IMR-90 (cell line): ENCODE data around the gene LFNG. TPM values are rescaled to one million over a fixed set of nuclear protein-coding genes. Genes with fewer than 3 reads are reported as not detected.

ENCODE experiments used
- ATAC-seq: fragments of 200-7000 bp; cut with Tn5 transposase; 2 replicates; pipeline ENCODE4 v1.9.1; 2020; ENCODE audit warnings: low read depth, mild to moderate bottlenecking, moderate library complexity
- BruUV-seq: library from RNA; stranded (reverse); fragments of 400-500 nt; replicated peaks from 2 replicates; lab custom pipeline; 2021; lab: Mats Ljungman, UMichigan
- CTCF ChIA-PET: fragments of 300-600 bp; formaldehyde crosslinking; extraction: SDS; loops from one replicate; lab custom pipeline; 2021; ENCODE audit warnings: antibody characterized with exemption; lab: Yijun Ruan, JAX
- POLR2A ChIA-PET: fragments of 300-600 bp; sonication (Branson Sonifier 250); formaldehyde crosslinking; loops from one replicate; lab custom pipeline; 2022; ENCODE audit warnings: antibody characterized with exemption; ENCODE audit not compliant: unreplicated experiment; lab: Charles Lee
- DNase-seq: peaks from one replicate; pipeline ENCODE4 v3.0.0; 2013
- H2AFZ ChIP-seq: replicated peaks from 2 replicates; pipeline ENCODE3; 2013; ENCODE audit warnings: low read length, mild to moderate bottlenecking; ENCODE audit not compliant: poor library complexity
- H2AK5ac ChIP-seq: 2 replicates; pipeline ENCODE4 v1.6.1; 2013; ENCODE audit warnings: low read depth, low read length, inconsistent platforms
- H2AK9ac ChIP-seq: replicated peaks from 2 replicates; pipeline ENCODE3; 2013; ENCODE audit warnings: mild to moderate bottlenecking, low read depth, low read length, moderate library complexity; ENCODE audit not compliant: poor library complexity
- H2BK120ac ChIP-seq: 2 replicates; pipeline ENCODE4 v1.6.1; 2013; ENCODE audit warnings: low read depth, low read length, inconsistent platforms
- H2BK15ac ChIP-seq: 3 replicates; pipeline ENCODE4 v1.6.1; 2013; ENCODE audit warnings: low read depth, low read length, inconsistent platforms
- H2BK20ac ChIP-seq: 2 replicates; pipeline ENCODE4 v1.6.1; 2013; ENCODE audit warnings: low read depth, mild to moderate bottlenecking, inconsistent platforms, low read length, moderate library complexity
- H2BK5ac ChIP-seq: 2 replicates; pipeline ENCODE4 v1.6.1; 2013; ENCODE audit warnings: mild to moderate bottlenecking, low read depth, low read length, inconsistent platforms; ENCODE audit not compliant: poor library complexity, severe bottlenecking
- H3K14ac ChIP-seq: replicated peaks from 2 replicates; pipeline ENCODE4 v1.6.1; 2013; ENCODE audit warnings: low read depth, low read length, inconsistent platforms
- H3K18ac ChIP-seq: 2 replicates; pipeline ENCODE4 v1.6.1; 2013; ENCODE audit warnings: low read depth, low read length, control low read depth
- H3K23ac ChIP-seq: 2 replicates; pipeline ENCODE4 v1.6.1; 2013; ENCODE audit warnings: low read depth, low read length, inconsistent platforms
- H3K27ac ChIP-seq: 2 replicates; pipeline ENCODE4 v1.5.1; 2013; ENCODE audit warnings: mild to moderate bottlenecking, control low read depth, low read length; ENCODE audit not compliant: insufficient read depth
- H3K27me3 ChIP-seq: 2 replicates; pipeline ENCODE4 v1.6.1; 2013; ENCODE audit warnings: low read length; ENCODE audit not compliant: control insufficient read depth, insufficient read depth
- H3K36me3 ChIP-seq: 2 replicates; pipeline ENCODE4 v1.6.1; 2013; ENCODE audit warnings: low read length, mixed read lengths; ENCODE audit not compliant: control insufficient read depth, insufficient read depth
- H3K4ac ChIP-seq: 2 replicates; pipeline ENCODE4 v1.6.1; 2013; ENCODE audit warnings: low read depth, low read length, inconsistent platforms
- H3K4me1 ChIP-seq: 2 replicates; pipeline ENCODE4 v1.6.1; 2013; ENCODE audit warnings: low read length, mixed read lengths; ENCODE audit not compliant: control insufficient read depth, insufficient read depth
- H3K4me2 ChIP-seq: 2 replicates; pipeline ENCODE4 v1.6.1; 2013; ENCODE audit warnings: low read depth, mild to moderate bottlenecking, control low read depth, low read length, moderate library complexity
- H3K4me3 ChIP-seq: 2 replicates; pipeline ENCODE4 v1.5.1; 2013; ENCODE audit warnings: low read depth, mild to moderate bottlenecking, control low read depth, low read length, moderate library complexity; ENCODE audit not compliant: insufficient read depth
- H3K56ac ChIP-seq: 2 replicates; pipeline ENCODE4 v1.6.1; 2013; ENCODE audit warnings: low read length, inconsistent platforms; ENCODE audit not compliant: insufficient read depth; ENCODE audit errors: extremely low read depth
- H3K79me1 ChIP-seq, 2 experiments: 2 replicates each; pipeline ENCODE4 v1.6.1; 2013; ENCODE audit warnings: low read length in 2 of 2, inconsistent platforms in 1 of 2, low read depth in 1 of 2
- H3K9ac ChIP-seq: 2 replicates; pipeline ENCODE4 v1.6.1; 2013; ENCODE audit warnings: low read depth, low read length, control low read depth
- H3K9me1 ChIP-seq: 2 replicates; pipeline ENCODE4 v1.6.1; 2013; ENCODE audit warnings: low read length, inconsistent platforms; ENCODE audit not compliant: insufficient read depth
- H3K9me3 ChIP-seq: 2 replicates; pipeline ENCODE4 v1.6.1; 2013; ENCODE audit warnings: low read length; ENCODE audit not compliant: control insufficient read depth, insufficient read depth
- H4K20me1 ChIP-seq: 2 replicates; pipeline ENCODE4 v1.6.1; 2013; ENCODE audit warnings: low read length, inconsistent platforms; ENCODE audit not compliant: insufficient read depth
- H4K5ac ChIP-seq: 2 replicates; pipeline ENCODE4 v1.6.1; 2013; ENCODE audit warnings: mild to moderate bottlenecking, low read depth, low read length, control low read depth
- H4K8ac ChIP-seq, 2 experiments: 2 replicates each; pipeline ENCODE4 v1.6.1; 2013; ENCODE audit warnings: low read depth in 2 of 2, low read length in 2 of 2, control low read depth in 1 of 2, inconsistent platforms in 1 of 2
- H4K91ac ChIP-seq: 2 replicates; pipeline ENCODE4 v1.6.1; 2013; ENCODE audit warnings: low read depth, low read length, inconsistent platforms; ENCODE audit not compliant: insufficient read depth
- RCOR1 ChIP-seq: IDR thresholded peaks from 2 replicates; pipeline ENCODE4 v1.6.1; 2012; ENCODE audit warnings: mild to moderate bottlenecking, low read length, improper control_type of control experiment; ENCODE audit not compliant: insufficient replicate concordance
- RFX5 ChIP-seq: IDR thresholded peaks from 2 replicates; pipeline ENCODE4 v1.8.0; 2012; ENCODE audit warnings: low read depth, mild to moderate bottlenecking, low read length, moderate library complexity
- WGBS, 2 experiments: methylation state at CpG; one replicate each; pipeline versions ENCODE4 v1.1.5 to v1.1.7; 2013; ENCODE audit warnings: missing lambda C conversion rate in 2 of 2; ENCODE audit not compliant: insufficient read length in 1 of 2; ENCODE audit errors: extremely low coverage in 2 of 2; 5-methylcytosine and 5-hydroxymethylcytosine counted together
- dilution Hi-C: fragments of 300-500 bp; cut with HindIII; formaldehyde crosslinking; loops from one replicate; pipeline ENCODE4 v1.14.3; 2018; ENCODE audit warnings: low sequenced_read_pairs; ENCODE audit not compliant: unreplicated experiment
- in situ Hi-C: fragments of 300-500 bp; cut with MboI; formaldehyde crosslinking; loops from 3 replicates; pipeline ENCODE4 v1.14.3; 2019; ENCODE audit warnings: low sequenced_read_pairs, inconsistent platforms, mixed read lengths
- intact Hi-C: fragments of 100-400 bp; cut with micrococcal nuclease; formaldehyde crosslinking; loops from 2 replicates; pipeline ENCODE4 v1.10.0; 2022
- polyA plus RNA-seq, 3 experiments: library from polyadenylated mRNA; depleted of rRNA; stranded (reverse); fragments of >200 nt; gene quantifications; 2 replicates each; pipeline ENCODE4 v1.2.3, GENCODE V29; 2012; ENCODE audit warnings: low replicate concordance in 1 of 3
- total RNA-seq: library from RNA; depleted of rRNA; stranded (reverse); fragments of >200 nt; gene quantifications from 2 replicates; pipeline ENCODE4 v1.2.3, GENCODE V29; 2012

The LFNG gene
- total and polyA plus RNA-seq, 2 of the 4 experiments (the other 2 are of a cell fraction) = 1.8 to 5.1 TPM

- intact Hi-C loops = loop anchor here (10.0 kb wide), 2 partner anchors 165 to 675 kb away; no protein-coding TSS in a partner anchor
- dilution Hi-C loops = no loop called here
- 87% methylated on average over 8 of the region's 16 CpGs; no CpG with 5 or more reads in 1 of the 2 experiments for WGBS, 2 experiments
Observed at GRCh38 chr7:2479276-2480069, 40.1 kb upstream of the LFNG start.

More at GRCh38 chr7:2479276-2480069, 40.1 kb upstream of the LFNG start:
- H2AFZ ChIP-seq = peak overlapping the region; percentile 11
- no peak overlapping the region for H3K23ac ChIP-seq
- no peak overlapping the region for H4K8ac ChIP-seq
- peaks cover 5% of the 10 kb centered on the region; the same call in 1 of the 2 replicates for H3K9me3 ChIP-seq
- H2BK5ac ChIP-seq = no peak overlapping the region
- no peak overlapping the region for H3K56ac ChIP-seq
- H3K9ac ChIP-seq = no peak overlapping the region
- no peak overlapping the region for H4K91ac ChIP-seq
- H3K14ac ChIP-seq = no peak overlapping the region
- BruUV-seq = no TSS peak
- H3K4me2 ChIP-seq = no peak overlapping the region
- no peaks in the 10 kb centered on the region for H3K79me1 ChIP-seq
- POLR2A ChIA-PET = interaction anchor here (0.5 kb wide), 1 partner anchor 145 kb away, joined by 3 read pairs; no protein-coding TSS in a partner anchor
- H3K27ac ChIP-seq = no peak overlapping the region
- H2BK120ac ChIP-seq = no peak overlapping the region
- no peak for TF ChIP-seq RFX5
- peak; percentile 40 for TF ChIP-seq RCOR1
- H2AK9ac ChIP-seq = peak overlapping the region; percentile 42
- no peaks in the 10 kb centered on the region for H3K9me1 ChIP-seq
- H2AK5ac ChIP-seq = no peak overlapping the region
- no peaks in the 10 kb centered on the region for H4K20me1 ChIP-seq
- no peak overlapping the region for H4K5ac ChIP-seq
- H3K4ac ChIP-seq = no peak overlapping the region
- no peak overlapping the region for H2BK20ac ChIP-seq
- no peak overlapping the region for H3K18ac ChIP-seq
- H3K4me3 ChIP-seq = no peak overlapping the region
- DNase-seq = no peak
- in situ Hi-C loops = no loop called here
- peaks cover 13% of the 10 kb centered on the region; the same call in 1 of the 2 replicates for H3K27me3 ChIP-seq
- ATAC-seq = no peak
- no peaks in the 10 kb centered on the region for H3K4me1 ChIP-seq
- no peak overlapping the region for H2BK15ac ChIP-seq
- no peaks in the 10 kb centered on the region for H3K36me3 ChIP-seq
- CTCF ChIA-PET = interaction anchor here (1.0 to 1.2 kb wide), 2 partner anchors 8 to 92 kb away, joined by 3 to 4 read pairs; no protein-coding TSS in a partner anchor
